ENCODE results near the gene IL1RAPL1.

IL1RAPL1 gene

GRCh38 chrX:29948653-29949052, 1361.4 kb downstream of the IL1RAPL1 start:
- no peak for DNase-seq

GRCh38 chrX:29952016-29952415, 1364.8 kb downstream of the IL1RAPL1 start:
- no peak for DNase-seq

GRCh38 chrX:29962061-29962460, 1374.8 kb downstream of the IL1RAPL1 start:
- DNase-seq, result no peak

- DNase-seq, result no peak
Measured at GRCh38 chrX:29965634-29966033, 1378.4 kb downstream of the IL1RAPL1 start.

- DNase-seq, result no peak
Measured at GRCh38 chrX:29992083-29992482, 1404.8 kb downstream of the IL1RAPL1 start.

- DNase-seq, result no peak
Measured at GRCh38 chrX:30005813-30006212, 1418.6 kb downstream of the IL1RAPL1 start.
